Measurements from ENCODE around the gene RGS19. TPM values are rescaled to one million over a fixed set of nuclear protein-coding genes. Genes with fewer than 3 reads are reported as not detected.
A peak's percentile ranks its signal among the peaks of the same experiment; 100 is the strongest.

The RGS19 gene
- total RNA-seq, 2 experiments from 2014 or later: 39.6 to 40.2 TPM

GRCh38 chr20:64080013-64080812, 895 bp upstream of the RGS19 start, which contains the start of gene OPRL1:
Gene OPRL1 (plus strand): TSS chr20:64080082. CDS start chr20:64092721, 12,639 bp downstream.
- peak within 1 kb of the TSS; percentile 90 for H3K4me3 Mint-ChIP-seq
- H3K9me3 Mint-ChIP-seq (ENCODE audit: low read depth): no peaks in the 10 kb centered on the region
- DNase-seq (peak; percentile 59), ATAC-seq (peak; percentile 4)
- CTCF ChIA-PET: interaction anchor here (0.6 to 1.3 kb wide), 4 partner anchors 10 to 560 kb away, joined by 3 to 4 read pairs (median 4); partner anchors contain the start of genes PPDPF and PRPF6
- peak within 1 kb of the TSS; percentile 88 for H3K27ac Mint-ChIP-seq
- H3K36me3 Mint-ChIP-seq (ENCODE audit: low read depth): peaks cover 2% of the 10 kb centered on the region
- POLR2A ChIA-PET: no interaction called here
- H3K4me1 Mint-ChIP-seq: peaks cover 29% of the 10 kb centered on the region
- intact Hi-C loops (cut with DNase I, micrococcal nuclease): loop anchor here in 1 of 2 experiments (5.0 kb wide), 1 partner anchor 177 kb away; the partner anchor contains the start of gene PCMTD2
- H3K27me3 Mint-ChIP-seq: peaks cover 4% of the 10 kb centered on the region

- Mint-ChIP-seq H3K4me3 (peak overlapping the region; percentile 90), H3K4me1 (peaks cover 25% of the 10 kb centered on the region), H3K27me3 (no peaks in the 10 kb centered on the region), H3K27ac (peak overlapping the region; percentile 88), H3K36me3 (ENCODE audit: low read depth) (peaks cover 4% of the 10 kb centered on the region), H3K9me3 (ENCODE audit: low read depth) (no peaks in the 10 kb centered on the region)
- ATAC-seq (no peak), DNase-seq (no peak)
- ChIA-PET POLR2A (no interaction called here), CTCF (interaction anchor here (0.5 to 1.3 kb wide), 6 partner anchors 9 to 287 kb away, joined by 3 to 5 read pairs (median 4); no protein-coding TSS in a partner anchor)
- intact Hi-C loops (cut with DNase I, micrococcal nuclease): loop anchor here (1.0 to 2.0 kb wide), 4 partner anchors 14 to 559 kb away; partner anchors contain the start of genes PPDPF (in 1 of the 2) and TCEA2 (in 1 of the 2)
These were observed 415 bp downstream of the RGS19 start for GRCh38 chr20:64078934-64079272.

- Mint-ChIP-seq H3K9me3 (ENCODE audit: low read depth) (no peaks in the 10 kb centered on the region), H3K27me3 (no peaks in the 10 kb centered on the region), H3K4me1 (peaks cover 22% of the 10 kb centered on the region), H3K36me3 (ENCODE audit: low read depth) (peaks cover 4% of the 10 kb centered on the region), H3K4me3 (peak overlapping the region; percentile 90), H3K27ac (peak overlapping the region; percentile 88)
- CTCF ChIA-PET: interaction anchor here (0.6 to 1.2 kb wide), 6 partner anchors 21 to 783 kb away, joined by 3 to 5 read pairs (median 3); no protein-coding TSS in a partner anchor
- DNase-seq (peak; percentile 79), ATAC-seq (peak; percentile 67)
- intact Hi-C loops (cut with DNase I, micrococcal nuclease): loop anchor here (2.0 kb wide), 2 partner anchors 13 to 39 kb away; no protein-coding TSS in a partner anchor
- POLR2A ChIA-PET: interaction anchor here (0.6 kb wide), 1 partner anchor 12 kb away, joined by 3 read pairs; no protein-coding TSS in a partner anchor
These were observed 1.3 kb downstream of the RGS19 start for GRCh38 chr20:64077876-64078551.

- peaks cover 17% of the 10 kb centered on the region for H3K4me1 Mint-ChIP-seq
- POLR2A ChIA-PET: no interaction called here
- no peak for ATAC-seq
- H3K4me3 Mint-ChIP-seq: peak overlapping the region; percentile 90
- H3K9me3 Mint-ChIP-seq (ENCODE audit: low read depth): no peaks in the 10 kb centered on the region
- CTCF ChIA-PET: interaction anchor here (0.6 to 1.1 kb wide), 5 partner anchors 9 to 181 kb away, joined by 3 read pairs; no protein-coding TSS in a partner anchor
- no peak for DNase-seq
- peaks cover 5% of the 10 kb centered on the region for H3K36me3 Mint-ChIP-seq (ENCODE audit: low read depth)
- H3K27ac Mint-ChIP-seq: peak overlapping the region; percentile 88
- intact Hi-C loops (cut with DNase I, micrococcal nuclease): no loop called here
- H3K27me3 Mint-ChIP-seq: no peaks in the 10 kb centered on the region
These were observed 1.8 kb downstream of the RGS19 start for GRCh38 chr20:64077541-64077875.

DNA sequence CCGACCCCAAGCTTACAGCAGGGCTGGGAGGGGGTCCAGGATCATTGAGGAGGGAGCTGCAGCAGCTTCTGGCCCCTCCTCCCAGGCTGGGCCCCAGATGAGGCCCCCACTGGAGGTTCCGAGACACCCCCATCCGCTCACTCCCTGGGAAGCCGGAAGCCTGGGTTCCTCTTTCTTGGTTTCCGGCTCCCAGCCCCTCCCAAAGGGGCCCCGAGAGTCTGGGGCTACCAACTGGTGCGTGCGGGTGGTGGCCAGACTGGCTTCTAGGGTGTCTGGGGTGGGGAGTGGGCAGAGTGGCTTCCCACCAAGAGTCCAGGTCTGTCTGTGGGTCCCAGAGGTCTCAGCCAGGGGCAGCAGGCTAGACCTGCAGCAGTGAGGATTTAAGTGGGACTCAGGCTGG, 2.2 kb downstream of the RGS19 start:
- POLR2A ChIA-PET: no interaction called here
- intact Hi-C loops (cut with DNase I, micrococcal nuclease): no loop called here
- peak overlapping the region; percentile 88 for H3K27ac Mint-ChIP-seq
- DNase-seq: peak; percentile 69
- peak; percentile 28 for ATAC-seq
- H3K9me3 Mint-ChIP-seq (ENCODE audit: low read depth): no peaks in the 10 kb centered on the region
- peak overlapping the region; percentile 90 for H3K4me3 Mint-ChIP-seq
- H3K4me1 Mint-ChIP-seq: peaks cover 14% of the 10 kb centered on the region
- CTCF ChIA-PET: interaction anchor here (0.6 to 0.7 kb wide), 2 partner anchors 9 to 15 kb away, joined by 3 to 4 read pairs; no protein-coding TSS in a partner anchor
- H3K27me3 Mint-ChIP-seq: no peaks in the 10 kb centered on the region
- peaks cover 6% of the 10 kb centered on the region for H3K36me3 Mint-ChIP-seq (ENCODE audit: low read depth)

- DNase-seq (no peak), ATAC-seq (no peak)
- peaks cover 10% of the 10 kb centered on the region for H3K4me1 Mint-ChIP-seq
- peaks cover 6% of the 10 kb centered on the region for H3K36me3 Mint-ChIP-seq (ENCODE audit: low read depth)
- H3K27ac Mint-ChIP-seq: peak overlapping the region; percentile 88
- ChIA-PET CTCF (interaction anchor here (0.6 to 0.7 kb wide), 2 partner anchors 14 to 112 kb away, joined by 3 to 4 read pairs; no protein-coding TSS in a partner anchor), POLR2A (no interaction called here)
- H3K9me3 Mint-ChIP-seq (ENCODE audit: low read depth): no peaks in the 10 kb centered on the region
- intact Hi-C loops (cut with DNase I, micrococcal nuclease): no loop called here
- H3K27me3 Mint-ChIP-seq: no peaks in the 10 kb centered on the region
- peak overlapping the region; percentile 90 for H3K4me3 Mint-ChIP-seq
These were observed 3.0 kb downstream of the RGS19 start for GRCh38 chr20:64076061-64076997.

- POLR2A ChIA-PET: no interaction called here
- Mint-ChIP-seq H3K4me1 (peaks cover 8% of the 10 kb centered on the region), H3K4me3 (no peak overlapping the region), H3K36me3 (ENCODE audit: low read depth) (peaks cover 6% of the 10 kb centered on the region), H3K27me3 (no peaks in the 10 kb centered on the region), H3K9me3 (ENCODE audit: low read depth) (no peaks in the 10 kb centered on the region), H3K27ac (peak overlapping the region; percentile 19)
- CTCF ChIA-PET: interaction anchor here (0.6 kb wide), 1 partner anchor 111 kb away, joined by 3 read pairs; no protein-coding TSS in a partner anchor
- intact Hi-C loops (cut with DNase I, micrococcal nuclease): no loop called here
- DNase-seq (no peak), ATAC-seq (no peak)
These were observed 3.8 kb downstream of the RGS19 start for GRCh38 chr20:64075556-64075955.

- no peak for ATAC-seq
- POLR2A ChIA-PET: no interaction called here
- Mint-ChIP-seq H3K27ac (no peak overlapping the region), H3K36me3 (ENCODE audit: low read depth) (peaks cover 6% of the 10 kb centered on the region), H3K27me3 (no peaks in the 10 kb centered on the region), H3K9me3 (ENCODE audit: low read depth) (no peaks in the 10 kb centered on the region), H3K4me3 (no peak overlapping the region), H3K4me1 (peaks cover 3% of the 10 kb centered on the region)
- CTCF ChIA-PET: no interaction called here
- intact Hi-C loops (cut with DNase I, micrococcal nuclease): no loop called here
- no peak for DNase-seq
These were observed 4.4 kb downstream of the RGS19 start for GRCh38 chr20:64074963-64075362.

DNA sequence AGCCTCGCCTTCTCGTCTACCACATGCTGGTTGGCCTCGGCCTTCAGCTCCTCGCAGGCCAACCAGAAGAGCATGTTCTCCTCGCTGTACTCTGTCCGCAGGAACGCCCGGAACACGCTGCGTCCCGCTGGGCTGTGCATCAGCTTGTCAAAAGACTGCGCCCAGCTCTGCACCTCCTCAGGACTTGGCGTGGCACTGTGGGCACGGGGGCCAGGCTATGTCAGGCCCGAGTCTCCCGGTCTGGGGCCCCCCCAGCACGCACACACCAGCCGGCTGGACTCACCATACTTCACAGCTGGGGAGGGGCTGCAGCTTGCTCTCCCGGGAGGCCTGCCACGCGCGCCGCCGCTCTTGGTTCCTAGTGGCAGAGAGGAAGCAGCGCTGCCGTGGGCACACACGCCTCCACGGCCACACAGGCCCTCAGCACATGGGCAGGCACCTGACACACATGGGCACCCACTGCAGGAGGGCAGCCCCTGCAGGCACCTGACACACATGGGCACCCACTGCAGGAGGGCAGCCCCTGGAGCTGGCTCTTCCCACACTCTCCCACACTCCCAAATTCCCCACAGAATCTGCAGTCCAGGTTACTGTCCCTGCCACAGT, 5.0 kb downstream of the RGS19 start:
- H3K27me3 Mint-ChIP-seq: no peaks in the 10 kb centered on the region
- ATAC-seq: no peak
- no peaks in the 10 kb centered on the region for H3K9me3 Mint-ChIP-seq (ENCODE audit: low read depth)

GRCh38 chr20:64073476-64074183, 5.7 kb downstream of the RGS19 start:
- ChIA-PET POLR2A (no interaction called here), CTCF (interaction anchor here (0.5 to 0.8 kb wide), 2 partner anchors 7 to 26 kb away, joined by 3 read pairs; no protein-coding TSS in a partner anchor)
- H3K36me3 Mint-ChIP-seq (ENCODE audit: low read depth): peaks cover 6% of the 10 kb centered on the region
- H3K27ac Mint-ChIP-seq: no peak overlapping the region
- H3K27me3 Mint-ChIP-seq: no peaks in the 10 kb centered on the region
- H3K4me1 Mint-ChIP-seq: peaks cover 3% of the 10 kb centered on the region
- DNase-seq (no peak), ATAC-seq (no peak)
- intact Hi-C loops (cut with DNase I, micrococcal nuclease): no loop called here
- H3K9me3 Mint-ChIP-seq (ENCODE audit: low read depth): no peaks in the 10 kb centered on the region
- no peak overlapping the region for H3K4me3 Mint-ChIP-seq

More for the DNA sequence above, 5.0 kb downstream of the RGS19 start:
- DNase-seq: no peak
- CTCF ChIA-PET: interaction anchor here (0.5 kb wide), 1 partner anchor 26 kb away, joined by 3 read pairs; no protein-coding TSS in a partner anchor
- peaks cover 6% of the 10 kb centered on the region for H3K36me3 Mint-ChIP-seq (ENCODE audit: low read depth)
- peaks cover 3% of the 10 kb centered on the region for H3K4me1 Mint-ChIP-seq
- POLR2A ChIA-PET: no interaction called here
- no peak overlapping the region for H3K27ac Mint-ChIP-seq
- H3K4me3 Mint-ChIP-seq: no peak overlapping the region
- intact Hi-C loops (cut with DNase I, micrococcal nuclease): no loop called here
